Lung (tissue), 12 donors: ENCODE results near the gene ELL. TPM values are rescaled to one million over a fixed set of nuclear protein-coding genes. Genes with fewer than 3 reads are reported as not detected.

Experiments used
- ATAC-seq: fragments of 200-7000 bp; cut with Tn5 transposase; one replicate; pipeline ENCODE4 v1.9.1; 2020; ENCODE audit warnings: moderate number of reproducible peaks; ENCODE audit not compliant: insufficient read depth, low FRiP score
- DNase-seq, 3 donors: peaks; one replicate each; pipeline ENCODE4 v3.0.0-alpha.2; 2013 to 2017
- H3K27ac ChIP-seq, 2 donors: one replicate each; pipeline ENCODE4 v1.5.1; 2013; ENCODE audit warnings: mild to moderate bottlenecking in 2 of 2, moderate library complexity in 2 of 2, control low read depth in 1 of 2, inconsistent platforms in 1 of 2, low read depth in 1 of 2, low read length in 1 of 2
- H3K27me3 ChIP-seq, 3 donors: one replicate each; pipeline ENCODE4 v1.5.1; 2013; ENCODE audit warnings: low read length in 2 of 3; ENCODE audit not compliant: control insufficient read depth in 3 of 3, insufficient read depth in 3 of 3
- H3K36me3 ChIP-seq, 4 donors: one replicate each; pipeline ENCODE4 v1.5.1; 2013; ENCODE audit warnings: low read length in 4 of 4, mild to moderate bottlenecking in 1 of 4, moderate library complexity in 1 of 4; ENCODE audit not compliant: control insufficient read depth in 4 of 4, insufficient read depth in 4 of 4
- H3K4me1 ChIP-seq, 5 donors: one replicate each; pipeline ENCODE4 v1.5.1; 2013; ENCODE audit warnings: low read length in 5 of 5, mild to moderate bottlenecking in 2 of 5, moderate library complexity in 1 of 5; ENCODE audit not compliant: control insufficient read depth in 5 of 5, insufficient read depth in 5 of 5
- H3K4me3 ChIP-seq: one replicate; pipeline ENCODE4 v1.5.1; 2013; ENCODE audit warnings: mild to moderate bottlenecking, control low read depth, moderate library complexity
- H3K9ac ChIP-seq, 2 donors: one replicate each; pipeline ENCODE4 v1.5.1; 2013; ENCODE audit warnings: low read length in 2 of 2, control low read depth in 1 of 2; ENCODE audit not compliant: insufficient read depth in 1 of 2
- H3K9me3 ChIP-seq, 4 donors: one replicate each; pipeline ENCODE4 v1.5.1; 2013; ENCODE audit warnings: low read length in 3 of 4, mild to moderate bottlenecking in 1 of 4, moderate library complexity in 1 of 4; ENCODE audit not compliant: control insufficient read depth in 4 of 4, insufficient read depth in 3 of 4
- CTCF ChIP-seq: IDR thresholded peaks from 2 replicates; pipeline ENCODE4 v1.5.1; 2012; ENCODE audit warnings: mild to moderate bottlenecking; ENCODE audit errors: control extremely low read depth, extremely low read depth
- WGBS, 2 donors: extraction: QIAGEN DNeasy Blood & Tissue Kit; methylation state at CpG; one replicate each; pipeline ENCODE4 v1.1.7; 2013; 5-methylcytosine and 5-hydroxymethylcytosine counted together
- polyA plus RNA-seq, 2 donors: library from polyadenylated mRNA; stranded (reverse); fragments of 200-250 nt; gene quantifications; one replicate each; pipeline ENCODE4 v1.2.1, GENCODE V29; 2013
- total RNA-seq, 2 donors: library from RNA; depleted of rRNA in 1 of 2; stranded (reverse); fragments of >200 nt in 1 of 2; gene quantifications; one replicate each; pipeline ENCODE4 v1.2.1, GENCODE V29; 2014 to 2021
- donor health status: control.
- donor health status: control.
- donor health status: Bipolar disorder and iron deficiency.
- donor health status: healthy.
- donor health status: DM: yes; HTN: yes; CAD: no.

The ELL gene
- total and polyA plus RNA-seq, 4 donors: 9.3 to 26.8 (median 20.7) TPM

GRCh38 chr19:18446811-18447359 lies 75.0 kb downstream of the ELL start:
- ATAC-seq (no peak), DNase-seq (no peak)
- no peak overlapping the region for H3K9ac ChIP-seq
- H3K27me3 ChIP-seq: no peaks in the 10 kb centered on the region
- H3K36me3 ChIP-seq: peaks cover 2 to 76% (median 13%) of the 10 kb centered on the region in 4 donors
- H3K4me1 ChIP-seq: peaks cover 0 to 14% (median 5%) of the 10 kb centered on the region in 5 donors
- no peak overlapping the region for H3K4me3 ChIP-seq
- WGBS, 2 donors: 83 to 89% methylated on average over 12 of the region's 12 CpGs
- H3K9me3 ChIP-seq: no peaks in the 10 kb centered on the region
- no peak for TF ChIP-seq CTCF
- no peak overlapping the region for H3K27ac ChIP-seq

GRCh38 chr19:18446145-18446810 lies 75.6 kb downstream of the ELL start:
- peak overlapping the region in 1 of 2 donors; percentile 4 for H3K27ac ChIP-seq
- peak in 2 of 3 donors; percentile 67 to 69 for DNase-seq
- no peak overlapping the region for H3K4me3 ChIP-seq
- no peaks in the 10 kb centered on the region for H3K27me3 ChIP-seq
- H3K9me3 ChIP-seq: no peaks in the 10 kb centered on the region
- no peak overlapping the region for H3K9ac ChIP-seq
- peaks cover 2 to 76% (median 13%) of the 10 kb centered on the region in 4 donors for H3K36me3 ChIP-seq
- no peak for ATAC-seq
- TF ChIP-seq CTCF: no peak
- H3K4me1 ChIP-seq: peaks cover 0 to 11% (median 5%) of the 10 kb centered on the region in 5 donors
- WGBS, 2 donors: 81 to 89% methylated on average over 34 of the region's 34 CpGs

- Histone ChIP-seq H3K36me3 (peaks cover 2 to 70% (median 13%) of the 10 kb centered on the region in 4 donors), H3K9ac (no peak overlapping the region), H3K27ac (peak overlapping the region in 1 of 2 donors; percentile 4), H3K27me3 (no peaks in the 10 kb centered on the region), H3K9me3 (no peaks in the 10 kb centered on the region), H3K4me3 (no peak overlapping the region), H3K4me1 (peaks cover 0 to 10% (median 3%) of the 10 kb centered on the region in 5 donors)
- DNase-seq (no peak), ATAC-seq (no peak)
- TF ChIP-seq CTCF: no peak
- 82 to 85% methylated on average over 14 to 15 of the region's 15 CpGs for WGBS, 2 donors
Observed at GRCh38 chr19:18445262-18445948, 76.5 kb downstream of the ELL start.
